ENCODE data around the gene GSK3A.

DNA sequence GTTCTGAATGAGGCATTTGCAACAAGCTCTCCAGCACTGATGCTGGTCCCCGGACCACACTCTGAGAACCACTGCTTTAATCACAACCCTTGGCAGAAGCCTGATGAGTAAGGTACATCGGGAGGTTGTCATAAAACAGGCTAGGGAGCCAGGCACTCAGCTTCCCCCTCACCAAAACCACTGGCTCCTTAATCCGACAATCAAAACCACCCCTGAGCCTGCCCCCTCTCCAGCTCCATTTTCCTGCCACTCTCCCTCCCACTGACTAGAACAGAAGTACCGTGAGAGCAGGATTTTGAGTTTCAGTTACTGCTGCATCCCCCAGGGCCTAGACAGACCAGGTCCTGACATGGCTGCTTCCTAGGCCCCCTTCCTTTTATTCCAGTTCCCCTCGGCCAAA lies 7.2 kb downstream of the GSK3A start:
- TF ChIP-seq, protein P1, sequence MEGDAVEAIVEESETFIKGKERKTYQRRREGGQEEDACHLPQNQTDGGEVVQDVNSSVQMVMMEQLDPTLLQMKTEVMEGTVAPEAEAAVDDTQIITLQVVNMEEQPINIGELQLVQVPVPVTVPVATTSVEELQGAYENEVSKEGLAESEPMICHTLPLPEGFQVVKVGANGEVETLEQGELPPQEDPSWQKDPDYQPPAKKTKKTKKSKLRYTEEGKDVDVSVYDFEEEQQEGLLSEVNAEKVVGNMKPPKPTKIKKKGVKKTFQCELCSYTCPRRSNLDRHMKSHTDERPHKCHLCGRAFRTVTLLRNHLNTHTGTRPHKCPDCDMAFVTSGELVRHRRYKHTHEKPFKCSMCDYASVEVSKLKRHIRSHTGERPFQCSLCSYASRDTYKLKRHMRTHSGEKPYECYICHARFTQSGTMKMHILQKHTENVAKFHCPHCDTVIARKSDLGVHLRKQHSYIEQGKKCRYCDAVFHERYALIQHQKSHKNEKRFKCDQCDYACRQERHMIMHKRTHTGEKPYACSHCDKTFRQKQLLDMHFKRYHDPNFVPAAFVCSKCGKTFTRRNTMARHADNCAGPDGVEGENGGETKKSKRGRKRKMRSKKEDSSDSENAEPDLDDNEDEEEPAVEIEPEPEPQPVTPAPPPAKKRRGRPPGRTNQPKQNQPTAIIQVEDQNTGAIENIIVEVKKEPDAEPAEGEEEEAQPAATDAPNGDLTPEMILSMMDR (IDR thresholded peaks at IDR 0.05; ENCODE audit: insufficient read depth, low read depth, low read length), result no peak
- no peak for TF ChIP-seq EZH2 (IDR thresholded peaks at IDR 0.05; ENCODE audit: insufficient read depth, low read length)
